GM19468 (cell line): ENCODE data around the gene SCEL.

ENCODE experiments used
- ATAC-seq: cut with Tn5 transposase; IDR thresholded peaks from one replicate; pipeline ENCODE4 v1.9.1; 2021; ENCODE audit warnings: mild to moderate bottlenecking, moderate library complexity, moderate number of reproducible peaks; ENCODE audit not compliant: unreplicated experiment; ENCODE audit errors: extremely low read depth

Gene SCEL

DNA sequence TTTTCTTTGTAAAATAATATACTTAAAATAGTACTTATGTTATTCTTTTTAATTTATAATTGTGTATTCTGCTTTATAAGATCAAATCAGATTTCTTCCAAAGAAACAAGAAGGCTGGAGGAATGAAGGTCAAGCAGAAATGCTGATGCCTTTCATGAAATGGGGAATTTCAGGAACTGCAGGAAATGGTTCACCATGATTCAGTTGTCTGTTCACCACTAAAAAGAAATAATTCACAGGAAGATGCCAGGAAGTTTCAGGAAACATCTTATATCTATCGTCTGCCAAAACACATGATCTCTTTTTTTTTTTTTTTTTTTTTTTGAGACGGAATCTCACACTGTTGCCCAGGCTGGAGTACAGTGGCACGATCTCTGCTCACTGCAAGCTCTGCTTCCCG is 15.7 kb upstream of the SCEL start:
- ATAC-seq = no peak

GRCh38 chr13:77521194-77521593 is 14.3 kb upstream of the SCEL start:
- ATAC-seq = no peak

- ATAC-seq = no peak
These were observed 13.7 kb upstream of the SCEL start for GRCh38 chr13:77521595-77522367.

GRCh38 chr13:77522444-77522843 is 13.1 kb upstream of the SCEL start:
- no peak for ATAC-seq

DNA sequence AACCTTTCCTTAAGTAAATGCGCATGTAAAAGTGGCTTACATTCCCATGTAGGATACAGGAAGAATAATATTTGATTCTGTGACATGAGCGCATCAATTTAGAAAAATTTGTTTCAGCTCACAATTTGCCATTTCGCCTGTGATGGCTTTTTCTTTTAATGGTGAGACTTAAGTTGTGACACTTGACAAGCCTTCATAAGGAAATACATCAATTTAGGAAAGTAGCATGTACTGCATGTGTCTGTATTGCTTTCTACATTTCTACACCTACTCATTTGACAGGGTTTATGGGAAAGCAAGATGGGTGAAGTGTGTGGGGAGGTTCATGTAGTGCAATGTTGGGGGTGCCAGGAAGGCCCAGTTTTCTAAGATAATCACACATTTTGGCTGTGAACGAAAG is 12.1 kb upstream of the SCEL start:
- no peak for ATAC-seq

GRCh38 chr13:77523834-77524728 is 11.4 kb upstream of the SCEL start:
- no peak for ATAC-seq

DNA sequence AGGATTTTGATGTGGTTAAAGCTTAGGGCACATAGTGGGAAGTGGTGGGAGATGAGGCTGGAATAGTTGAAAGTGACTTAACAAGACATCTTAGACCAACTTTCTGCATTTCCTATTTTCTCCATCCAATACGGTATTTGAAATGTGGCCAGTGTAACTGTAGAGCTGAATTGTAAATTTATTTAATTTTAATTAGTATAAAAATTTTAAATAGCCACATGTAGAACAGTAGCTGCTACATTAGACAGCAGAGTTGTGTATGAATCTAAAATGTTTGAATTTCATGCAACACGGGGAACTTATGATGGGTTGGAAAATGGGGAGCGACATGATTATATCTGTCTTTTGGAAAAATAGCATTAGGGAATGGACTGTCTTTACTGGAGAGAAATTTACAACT is 7.1 kb upstream of the SCEL start:
- no peak for ATAC-seq

DNA sequence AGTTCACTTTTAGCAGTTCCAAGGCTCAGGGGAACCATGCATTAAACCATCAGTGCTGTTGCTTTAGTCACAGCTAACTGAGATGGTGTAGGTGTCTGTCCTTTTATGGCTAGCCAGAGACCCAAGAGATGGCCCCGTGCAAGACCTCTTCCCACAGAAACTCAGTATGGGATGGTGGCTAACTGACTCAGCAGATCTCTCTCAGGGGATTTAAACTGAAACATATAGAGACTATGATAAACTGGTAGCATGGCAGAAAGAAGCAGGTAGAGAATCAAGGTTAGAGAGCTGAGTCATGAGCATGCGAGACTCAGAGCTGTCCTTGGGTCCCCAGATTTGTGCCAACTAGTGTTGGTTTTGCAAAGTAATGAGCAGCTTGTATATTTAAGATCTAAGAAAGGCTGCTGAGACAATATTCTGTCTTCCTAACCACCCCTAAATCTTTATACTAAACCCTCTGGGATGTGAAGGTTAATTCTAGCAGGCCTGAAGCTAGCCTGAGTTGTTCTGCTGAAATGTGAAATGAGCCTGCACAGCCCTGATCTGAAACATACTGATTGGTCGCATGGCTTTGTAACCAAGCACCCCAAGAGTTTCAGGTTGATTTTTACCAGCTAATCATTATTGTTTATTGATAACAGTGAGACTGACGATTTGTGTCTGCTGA is 6.5 kb upstream of the SCEL start:
- ATAC-seq = peak; percentile 64

GRCh38 chr13:77529501-77529840 is 6.0 kb upstream of the SCEL start:
- ATAC-seq = no peak

- ATAC-seq = no peak
These were observed 4.6 kb upstream of the SCEL start for GRCh38 chr13:77530875-77531274.

- ATAC-seq = no peak
These were observed 2.5 kb upstream of the SCEL start for GRCh38 chr13:77532983-77533382.

GRCh38 chr13:77533875-77534788 is 1.4 kb upstream of the SCEL start:
- no peak for ATAC-seq

DNA sequence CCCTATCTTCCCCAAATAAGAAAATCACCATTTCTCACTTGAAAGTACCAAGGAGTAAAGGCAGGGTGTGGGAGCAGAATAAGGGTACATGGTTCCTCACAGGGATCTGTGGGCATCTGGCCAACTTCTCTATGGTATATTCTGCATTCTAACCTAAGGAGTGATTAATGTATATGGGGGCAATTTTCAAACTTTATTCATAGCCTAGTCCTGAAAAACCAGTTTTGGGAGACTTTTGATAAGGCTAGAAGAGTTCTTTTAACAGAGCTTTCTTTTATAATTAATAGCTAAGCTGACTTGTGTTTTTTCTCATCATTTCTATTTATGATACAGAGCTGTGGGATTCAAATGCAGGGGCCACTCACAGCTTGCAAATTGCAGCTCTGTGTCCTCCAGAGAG is 852 bp downstream of the SCEL start:
- no peak for ATAC-seq

DNA sequence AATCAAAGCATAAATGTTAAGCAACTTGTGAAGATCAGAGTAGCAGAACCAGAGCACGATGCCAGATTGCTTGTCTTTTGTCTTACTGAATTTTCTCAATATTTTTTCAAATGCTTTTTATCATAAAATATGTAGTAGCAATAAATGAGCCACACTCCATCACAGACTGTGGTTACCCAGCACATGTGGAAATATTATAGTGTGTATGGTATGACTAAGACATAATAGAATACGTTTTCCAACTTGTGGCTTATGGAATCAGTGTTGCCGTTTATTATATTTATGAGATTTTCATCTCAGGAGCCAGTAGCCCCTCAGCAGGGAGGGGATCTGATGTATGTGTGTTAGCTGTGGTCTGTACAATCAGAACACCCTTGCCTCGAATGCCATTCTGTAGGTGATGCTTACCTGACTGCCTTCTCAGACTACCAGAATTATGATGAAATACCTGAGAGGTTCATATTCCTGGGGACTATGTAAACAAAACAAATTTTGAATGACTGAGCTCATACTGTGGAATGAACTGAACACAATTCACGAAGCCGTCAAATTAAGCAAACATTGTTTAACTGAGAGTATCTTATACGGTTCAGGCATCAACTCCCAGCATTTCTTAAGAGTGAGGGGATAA is 1.9 kb downstream of the SCEL start:
- no peak for ATAC-seq

DNA sequence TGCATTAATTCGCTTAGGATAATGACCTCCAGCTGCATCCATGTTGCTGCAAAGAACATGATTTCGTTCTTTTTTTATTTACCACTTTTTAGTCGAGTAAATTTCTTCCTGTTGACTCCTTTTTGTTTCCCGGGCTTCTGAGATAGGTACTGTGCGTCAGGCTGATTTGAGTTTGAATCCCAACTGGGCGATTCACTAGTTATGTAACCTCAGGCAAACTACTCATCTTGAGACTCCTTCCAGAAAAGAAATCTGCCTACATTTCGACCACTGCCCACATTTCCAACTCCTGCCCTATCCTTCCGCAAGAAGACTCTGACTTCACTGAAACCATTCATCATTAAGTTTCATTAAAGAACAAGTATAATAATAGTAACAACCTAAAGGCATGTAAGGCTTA is 8.2 kb downstream of the SCEL start:
- no peak for ATAC-seq

DNA sequence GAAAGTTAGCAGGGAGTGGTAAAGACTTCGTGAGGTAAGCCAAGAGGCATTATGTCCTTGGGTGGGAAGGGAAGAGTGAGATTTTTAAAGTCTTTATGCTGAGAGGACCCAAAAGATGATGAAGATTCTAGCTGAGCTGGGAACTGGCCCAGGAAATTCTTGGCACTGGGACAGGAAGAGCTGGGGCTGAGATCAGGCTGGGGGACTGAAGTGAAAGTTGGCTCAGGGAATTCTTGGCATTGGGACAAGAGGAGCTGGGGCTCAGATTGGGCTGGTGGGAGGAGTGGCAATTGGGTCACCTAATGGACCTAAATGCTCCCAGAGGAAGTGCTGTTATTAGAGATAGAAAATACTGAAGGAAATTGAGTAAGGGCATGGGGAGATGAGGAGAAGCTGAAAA is 8.8 kb downstream of the SCEL start:
- no peak for ATAC-seq

GRCh38 chr13:77544758-77545338 is 9.3 kb downstream of the SCEL start:
- ATAC-seq = peak; percentile 40

GRCh38 chr13:77545626-77546412 is 10.3 kb downstream of the SCEL start:
- no peak for ATAC-seq
